ENCODE measurements around the gene SH2D6. TPM values are rescaled to one million over a fixed set of nuclear protein-coding genes. Genes with fewer than 3 reads are reported as not detected.
"Not testable (repeated sequence)": the region's sequence is repeated elsewhere in the genome, so short reads cannot be mapped to it uniquely, and the experiment has no call there.

SH2D6 gene
- total RNA-seq, 1 experiment from 2014 or later, result 0.66 TPM

- in situ Hi-C loops (cut with HindIII; ENCODE audit: low pct_unique_long_range_greater_than_20kb, low sequenced_read_pairs), result no loop called here
- DNase-seq (ENCODE audit: low read depth, low spot score), result no peak
Observed at GRCh38 chr2:85434696-85435095, 16.2 kb downstream of the SH2D6 start.

- in situ Hi-C loops (cut with HindIII; ENCODE audit: low pct_unique_long_range_greater_than_20kb, low sequenced_read_pairs), result no loop called here
Observed at GRCh38 chr2:85435220-85435958, 16.9 kb downstream of the SH2D6 start.

GRCh38 chr2:85435981-85436835 is 17.7 kb downstream of the SH2D6 start:
- in situ Hi-C loops (cut with HindIII; ENCODE audit: low pct_unique_long_range_greater_than_20kb, low sequenced_read_pairs), result no loop called here
- DNase-seq (ENCODE audit: low read depth, low spot score), result peak; percentile 27

More at GRCh38 chr2:85435220-85435958, 16.9 kb downstream of the SH2D6 start:
- no peak for DNase-seq (ENCODE audit: low read depth, low spot score)

- in situ Hi-C loops (cut with HindIII; ENCODE audit: low pct_unique_long_range_greater_than_20kb, low sequenced_read_pairs), result no loop called here
- no peak for DNase-seq (ENCODE audit: low read depth, low spot score)
Observed at GRCh38 chr2:85436836-85437487, 18.4 kb downstream of the SH2D6 start.

GRCh38 chr2:85437488-85438200 is 19.1 kb downstream of the SH2D6 start:
- in situ Hi-C loops (cut with HindIII; ENCODE audit: low pct_unique_long_range_greater_than_20kb, low sequenced_read_pairs), result no loop called here
- peak; percentile 92 for DNase-seq (ENCODE audit: low read depth, low spot score)

- in situ Hi-C loops (cut with HindIII; ENCODE audit: low pct_unique_long_range_greater_than_20kb, low sequenced_read_pairs), result no loop called here
- peak; percentile 47 for DNase-seq (ENCODE audit: low read depth, low spot score)
Observed at GRCh38 chr2:85438201-85439024, 19.9 kb downstream of the SH2D6 start.

- in situ Hi-C loops (cut with HindIII; ENCODE audit: low pct_unique_long_range_greater_than_20kb, low sequenced_read_pairs), result no loop called here
- DNase-seq (ENCODE audit: low read depth, low spot score), result no peak
Observed at GRCh38 chr2:85439025-85439472, 20.5 kb downstream of the SH2D6 start.

- in situ Hi-C loops (cut with HindIII; ENCODE audit: low pct_unique_long_range_greater_than_20kb, low sequenced_read_pairs); DNase-seq (ENCODE audit: low read depth, low spot score): not testable (repeated sequence)
Observed at GRCh38 chr2:85439569-85439968, 21.1 kb downstream of the SH2D6 start.

GRCh38 chr2:85439986-85440385 is 21.5 kb downstream of the SH2D6 start:
- in situ Hi-C loops (cut with HindIII; ENCODE audit: low pct_unique_long_range_greater_than_20kb, low sequenced_read_pairs), result no loop called here
- DNase-seq (ENCODE audit: low read depth, low spot score), result no peak

GRCh38 chr2:85440729-85441128 is 22.2 kb downstream of the SH2D6 start:
- no peak for DNase-seq (ENCODE audit: low read depth, low spot score)
- in situ Hi-C loops (cut with HindIII; ENCODE audit: low pct_unique_long_range_greater_than_20kb, low sequenced_read_pairs), result no loop called here

- in situ Hi-C loops (cut with HindIII; ENCODE audit: low pct_unique_long_range_greater_than_20kb, low sequenced_read_pairs), result no loop called here
- DNase-seq (ENCODE audit: low read depth, low spot score), result peak; percentile 39
Observed at GRCh38 chr2:85441864-85442263, 23.4 kb downstream of the SH2D6 start.

- no peak for DNase-seq (ENCODE audit: low read depth, low spot score)
- in situ Hi-C loops (cut with HindIII; ENCODE audit: low pct_unique_long_range_greater_than_20kb, low sequenced_read_pairs), result no loop called here
Observed at GRCh38 chr2:85444629-85445172, 26.2 kb downstream of the SH2D6 start.

GRCh38 chr2:85445316-85446295 is 27.1 kb downstream of the SH2D6 start:
- in situ Hi-C loops (cut with HindIII; ENCODE audit: low pct_unique_long_range_greater_than_20kb, low sequenced_read_pairs), result no loop called here
- peak; percentile 40 for DNase-seq (ENCODE audit: low read depth, low spot score)

- in situ Hi-C loops (cut with HindIII; ENCODE audit: low pct_unique_long_range_greater_than_20kb, low sequenced_read_pairs), result no loop called here
- DNase-seq (ENCODE audit: low read depth, low spot score), result no peak
Observed at GRCh38 chr2:85446296-85447221, 28.0 kb downstream of the SH2D6 start.

- in situ Hi-C loops (cut with HindIII; ENCODE audit: low pct_unique_long_range_greater_than_20kb, low sequenced_read_pairs), result no loop called here
- no peak for DNase-seq (ENCODE audit: low read depth, low spot score)
Observed at GRCh38 chr2:85447222-85447585, 28.7 kb downstream of the SH2D6 start.

Measured in SK-MEL-5 (cell line).